Tibial nerve (tissue), 4 donors: ENCODE measurements around the gene CMTM2. TPM values are rescaled to one million over a fixed set of nuclear protein-coding genes. Genes with fewer than 3 reads are reported as not detected.

Experiments used
- DNase-seq, 2 donors: peaks; one replicate each; pipeline ENCODE4 v3.0.0-alpha.2; 2019; ENCODE audit warnings: low spot score in 2 of 2
- H3K27ac ChIP-seq, 4 donors: fragments of 200-600 bp; sonication (generic) in 3 of 4; one replicate each; pipeline ENCODE4 v1.5.1; 2017 to 2019; ENCODE audit warnings: mild to moderate bottlenecking in 1 of 4
- H3K27me3 ChIP-seq, 2 donors: fragments of 200-600 bp; sonication (generic) in 1 of 2; one replicate each; pipeline versions ENCODE4 v1.5.1 to v1.6.0; 2017 to 2019
- H3K36me3 ChIP-seq, 3 donors: fragments of 200-600 bp; sonication (generic); one replicate each; pipeline ENCODE4 v1.5.1; 2018 to 2019
- H3K4me1 ChIP-seq, 4 donors: fragments of 200-600 bp; sonication (generic) in 3 of 4; one replicate each; pipeline ENCODE4 v1.5.1; 2017 to 2019
- H3K4me3 ChIP-seq, 4 donors: fragments of 200-600 bp; sonication (generic) in 3 of 4; one replicate each; pipeline ENCODE4 v1.5.1; 2017 to 2019; ENCODE audit warnings: mild to moderate bottlenecking in 1 of 4, moderate library complexity in 1 of 4
- H3K9me3 ChIP-seq, 4 donors: fragments of 200-600 bp; sonication (generic) in 3 of 4; one replicate each; pipeline ENCODE4 v1.5.1; 2017 to 2019
- EP300 ChIP-seq, 2 donors: sonication (generic); formaldehyde crosslinking; IDR thresholded peaks; one replicate each; pipeline ENCODE4 v1.6.1; 2017; ENCODE audit warnings: antibody characterized with exemption in 2 of 2, mild to moderate bottlenecking in 1 of 2
- POLR2A ChIP-seq, 2 donors: fragments of 450-650 bp; IDR thresholded peaks; one replicate each; pipeline ENCODE4 v1.6.1; 2017; ENCODE audit warnings: antibody characterized with exemption in 2 of 2, mild to moderate bottlenecking in 2 of 2, moderate library complexity in 2 of 2
- WGBS, 2 donors: methylation state at CpG; one replicate each; pipeline ENCODE4 v1.1.5; 2018; 5-methylcytosine and 5-hydroxymethylcytosine counted together
- total RNA-seq, 4 donors: library from RNA; depleted of rRNA; stranded (reverse); fragments of >200 nt; gene quantifications; one replicate each; pipeline ENCODE4 v1.1.0, GENCODE V29; 2016
- TF ChIP-seq, protein P1 (sequence below), 5 experiments: fragments of 200-600 bp in 3 of 5; fragments of 450-650 bp in 2 of 5; sonication (generic) in 3 of 5; IDR thresholded peaks; one replicate each; pipeline ENCODE4 v1.5.1; 2016 to 2019; ENCODE audit warnings: antibody characterized with exemption in 5 of 5, mild to moderate bottlenecking in 3 of 5, moderate library complexity in 2 of 5

CMTM2 gene
- total RNA-seq, 4 donors from 2014 or later, result not detected

DNA sequence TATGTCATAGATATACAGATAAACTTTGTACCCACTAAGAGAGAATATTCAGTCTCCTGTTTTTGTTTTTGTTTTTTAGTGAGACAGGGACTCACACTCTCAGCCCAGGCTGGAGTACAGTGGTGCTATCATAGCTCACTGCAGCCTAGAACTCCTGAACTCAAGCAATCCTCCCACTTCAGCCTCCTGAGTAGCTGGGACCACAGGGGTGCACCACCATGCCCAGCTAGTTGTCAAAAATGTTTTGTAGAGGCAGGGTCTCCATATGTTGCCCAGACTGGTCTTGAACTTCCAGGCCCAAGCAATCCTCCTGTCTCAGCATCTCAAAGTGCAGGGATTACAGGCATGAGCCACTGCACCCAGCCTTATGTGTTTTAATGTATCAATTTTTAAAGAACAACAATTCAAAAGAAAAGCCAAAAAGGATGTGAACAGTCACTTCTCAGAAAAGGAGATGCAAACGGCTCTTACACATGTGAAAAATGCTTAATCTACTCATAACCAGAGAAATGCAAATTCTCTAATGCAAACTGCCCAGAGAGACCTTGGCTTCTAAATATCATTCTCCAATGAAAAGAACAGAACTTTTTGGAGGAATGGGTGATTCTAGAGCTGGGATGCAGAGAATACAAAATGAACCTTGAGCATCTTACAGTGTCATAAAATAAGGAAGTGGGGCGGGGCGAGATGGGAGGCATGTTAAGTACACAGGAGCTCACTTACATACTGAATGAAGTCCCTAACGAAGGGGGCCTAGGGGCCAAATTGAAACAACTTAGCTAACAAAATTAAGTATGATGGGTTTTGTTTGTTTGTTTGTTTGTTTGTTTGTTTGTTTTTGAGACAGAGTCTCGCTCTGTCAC, 18.0 kb downstream of the CMTM2 start:
- TF ChIP-seq EP300 (IDR thresholded peaks at IDR 0.05), result no peak
- TF ChIP-seq, protein P1, sequence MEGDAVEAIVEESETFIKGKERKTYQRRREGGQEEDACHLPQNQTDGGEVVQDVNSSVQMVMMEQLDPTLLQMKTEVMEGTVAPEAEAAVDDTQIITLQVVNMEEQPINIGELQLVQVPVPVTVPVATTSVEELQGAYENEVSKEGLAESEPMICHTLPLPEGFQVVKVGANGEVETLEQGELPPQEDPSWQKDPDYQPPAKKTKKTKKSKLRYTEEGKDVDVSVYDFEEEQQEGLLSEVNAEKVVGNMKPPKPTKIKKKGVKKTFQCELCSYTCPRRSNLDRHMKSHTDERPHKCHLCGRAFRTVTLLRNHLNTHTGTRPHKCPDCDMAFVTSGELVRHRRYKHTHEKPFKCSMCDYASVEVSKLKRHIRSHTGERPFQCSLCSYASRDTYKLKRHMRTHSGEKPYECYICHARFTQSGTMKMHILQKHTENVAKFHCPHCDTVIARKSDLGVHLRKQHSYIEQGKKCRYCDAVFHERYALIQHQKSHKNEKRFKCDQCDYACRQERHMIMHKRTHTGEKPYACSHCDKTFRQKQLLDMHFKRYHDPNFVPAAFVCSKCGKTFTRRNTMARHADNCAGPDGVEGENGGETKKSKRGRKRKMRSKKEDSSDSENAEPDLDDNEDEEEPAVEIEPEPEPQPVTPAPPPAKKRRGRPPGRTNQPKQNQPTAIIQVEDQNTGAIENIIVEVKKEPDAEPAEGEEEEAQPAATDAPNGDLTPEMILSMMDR (IDR thresholded peaks at IDR 0.05), result no peak
- no peak for TF ChIP-seq POLR2A (IDR thresholded peaks at IDR 0.05)
- no peaks in the 10 kb centered on the region for H3K36me3 ChIP-seq
- WGBS, 2 donors, result 82 to 87% methylated on average over 5 of the region's 5 CpGs
- H3K4me3 ChIP-seq, result no peak overlapping the region
- DNase-seq, result no peak
- H3K27me3 ChIP-seq, result no peaks in the 10 kb centered on the region
- H3K27ac ChIP-seq, result no peak overlapping the region
- H3K9me3 ChIP-seq, result peaks cover 0 to 8% (median 0%) of the 10 kb centered on the region in 4 donors
- peaks cover 0 to 4% (median 0%) of the 10 kb centered on the region in 4 donors for H3K4me1 ChIP-seq

DNA sequence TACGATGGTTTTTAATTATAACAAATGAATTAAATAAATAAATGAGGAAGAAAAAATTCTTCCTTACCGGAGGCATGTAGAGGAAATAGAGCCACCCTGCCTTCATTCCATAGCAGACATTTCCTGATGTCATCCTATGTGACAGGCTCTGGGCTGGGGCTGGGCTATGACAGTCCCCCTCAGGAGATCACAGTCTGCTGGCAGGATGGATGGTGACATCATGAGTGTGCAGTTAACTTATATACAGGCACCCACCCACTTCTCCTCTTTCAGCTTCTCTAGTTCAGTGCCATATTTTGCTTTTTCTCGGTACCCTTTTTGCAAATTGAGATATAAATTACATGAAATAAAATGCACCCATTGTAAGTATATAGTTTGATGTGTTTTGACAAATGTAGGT, 18.8 kb downstream of the CMTM2 start:
- Histone ChIP-seq H3K4me3 (no peak overlapping the region), H3K27ac (no peak overlapping the region), H3K9me3 (peaks cover 0 to 8% (median 0%) of the 10 kb centered on the region in 4 donors), H3K27me3 (no peaks in the 10 kb centered on the region), H3K36me3 (no peaks in the 10 kb centered on the region), H3K4me1 (peaks cover 0 to 10% (median under 1%) of the 10 kb centered on the region in 4 donors)
- TF ChIP-seq POLR2A (IDR thresholded peaks at IDR 0.05) (no peak), EP300 (IDR thresholded peaks at IDR 0.05) (no peak)
- TF ChIP-seq, protein P1 (IDR thresholded peaks at IDR 0.05), result no peak
- DNase-seq, result no peak
- WGBS, 2 donors, result 59 to 71% methylated on average over 3 of the region's 3 CpGs

DNA sequence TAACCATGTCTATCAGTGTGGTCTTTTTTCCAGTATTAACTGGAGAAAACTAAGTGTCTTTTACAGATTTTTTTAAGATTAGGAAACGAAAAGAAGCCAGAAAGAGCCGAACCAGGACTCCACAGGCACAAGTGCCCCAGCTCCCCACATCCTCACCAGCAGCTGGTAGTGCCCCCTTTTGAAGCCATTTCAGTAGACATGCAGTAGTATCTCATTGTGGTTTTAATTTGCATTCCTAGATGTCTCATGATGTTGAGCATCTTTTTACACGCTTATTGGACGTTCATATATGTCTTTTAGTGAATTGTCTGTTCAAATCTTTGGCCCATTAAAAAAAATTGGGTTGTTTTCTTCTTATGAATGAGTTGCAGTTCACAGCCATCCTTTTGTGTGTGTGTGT, 20.5 kb downstream of the CMTM2 start:
- 80 to 86% methylated on average over 4 of the region's 4 CpGs for WGBS, 2 donors
- no peak overlapping the region for H3K4me3 ChIP-seq
- peaks cover 0 to 21% (median 3%) of the 10 kb centered on the region in 4 donors for H3K4me1 ChIP-seq
- TF ChIP-seq EP300 (IDR thresholded peaks at IDR 0.05) (no peak), POLR2A (IDR thresholded peaks at IDR 0.05) (no peak)
- TF ChIP-seq, protein P1 (IDR thresholded peaks at IDR 0.05), result no peak
- H3K36me3 ChIP-seq, result no peaks in the 10 kb centered on the region
- no peaks in the 10 kb centered on the region for H3K27me3 ChIP-seq
- DNase-seq, result no peak
- no peak overlapping the region for H3K27ac ChIP-seq
- no peaks in the 10 kb centered on the region for H3K9me3 ChIP-seq

DNA sequence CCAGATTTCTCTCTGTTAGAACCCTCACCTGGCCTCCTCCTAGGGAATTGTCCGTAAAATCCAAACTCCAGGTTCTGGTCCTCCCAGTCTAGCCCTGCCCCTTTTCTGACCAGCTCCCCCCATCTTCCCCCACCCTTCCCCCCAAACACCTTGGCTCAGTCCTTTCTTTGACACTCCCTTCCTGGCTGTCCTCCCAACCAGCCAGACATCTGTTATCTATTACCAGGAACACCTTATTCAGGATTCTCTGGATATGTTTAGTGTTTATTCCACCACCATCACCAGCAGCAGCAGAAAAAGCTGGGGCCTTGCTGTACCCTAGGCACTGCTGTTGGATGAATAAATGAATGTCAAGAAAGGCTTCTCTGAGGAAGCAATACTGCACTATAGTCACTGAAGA, 21.2 kb downstream of the CMTM2 start:
- no peak overlapping the region for H3K4me3 ChIP-seq
- 86 to 96% methylated on average over 1 of the region's 1 CpG for WGBS, 2 donors
- TF ChIP-seq, protein P1 (IDR thresholded peaks at IDR 0.05), result no peak
- TF ChIP-seq EP300 (IDR thresholded peaks at IDR 0.05) (no peak), POLR2A (IDR thresholded peaks at IDR 0.05) (no peak)

DNA sequence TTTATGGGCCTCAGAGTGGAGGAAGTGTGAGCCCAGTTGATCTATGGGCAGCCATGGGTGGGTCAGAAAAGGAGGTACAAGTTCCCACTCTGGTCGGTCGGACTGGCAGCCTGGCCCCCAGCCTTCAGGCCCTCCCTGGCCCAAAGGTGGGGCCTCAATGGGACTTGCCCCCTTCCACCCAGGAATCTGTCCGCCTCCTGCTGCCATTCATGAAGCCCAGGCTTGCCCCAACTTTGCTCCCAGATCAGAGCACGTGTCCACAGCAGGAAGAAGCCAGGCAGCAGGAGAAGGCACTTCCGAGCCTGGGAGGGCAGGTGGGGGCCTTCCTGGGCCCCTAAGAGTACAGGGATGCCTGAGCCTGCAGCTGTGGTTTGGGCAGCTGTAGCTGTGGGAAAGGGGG, 22.2 kb downstream of the CMTM2 start:
- H3K27ac ChIP-seq, result no peak overlapping the region
- no peak overlapping the region for H3K4me3 ChIP-seq
- TF ChIP-seq, protein P1 (IDR thresholded peaks at IDR 0.05), result no peak
- WGBS, 2 donors, result 96% methylated on average over 5 of the region's 5 CpGs; no CpG with 5 or more reads in 1 of the 2 donors
- DNase-seq, result no peak
- peaks cover 0 to 31% (median 3%) of the 10 kb centered on the region in 4 donors for H3K4me1 ChIP-seq
- no peaks in the 10 kb centered on the region for H3K9me3 ChIP-seq
- H3K27me3 ChIP-seq, result no peaks in the 10 kb centered on the region
- H3K36me3 ChIP-seq, result no peaks in the 10 kb centered on the region

More for the DNA sequence above, 21.2 kb downstream of the CMTM2 start:
- Histone ChIP-seq H3K9me3 (no peaks in the 10 kb centered on the region), H3K4me1 (peaks cover 0 to 21% (median 3%) of the 10 kb centered on the region in 4 donors), H3K27ac (no peak overlapping the region), H3K36me3 (no peaks in the 10 kb centered on the region), H3K27me3 (no peaks in the 10 kb centered on the region)
- DNase-seq, result no peak
